GM11168 (cell line): ENCODE data around the gene PSMC3.
"Not testable (repeated sequence)": the region's sequence is repeated elsewhere in the genome, so short reads cannot be mapped to it uniquely, and the experiment has no call there.

ENCODE experiments used
- in situ Hi-C: fragments of 300-500 bp; cut with MboI; formaldehyde crosslinking; loops from one replicate; pipeline ENCODE4 v1.12.0; 2022; ENCODE audit warnings: low sequenced_read_pairs; ENCODE audit not compliant: unreplicated experiment

The PSMC3 gene

GRCh38 chr11:47426062-47426956 lies at the start of gene PSMC3:
Gene PSMC3, minus strand, starts transcription at chr11:47426439. Its CDS starts 160 bp downstream, at chr11:47426279.
- in situ Hi-C loops = no loop called here

DNA sequence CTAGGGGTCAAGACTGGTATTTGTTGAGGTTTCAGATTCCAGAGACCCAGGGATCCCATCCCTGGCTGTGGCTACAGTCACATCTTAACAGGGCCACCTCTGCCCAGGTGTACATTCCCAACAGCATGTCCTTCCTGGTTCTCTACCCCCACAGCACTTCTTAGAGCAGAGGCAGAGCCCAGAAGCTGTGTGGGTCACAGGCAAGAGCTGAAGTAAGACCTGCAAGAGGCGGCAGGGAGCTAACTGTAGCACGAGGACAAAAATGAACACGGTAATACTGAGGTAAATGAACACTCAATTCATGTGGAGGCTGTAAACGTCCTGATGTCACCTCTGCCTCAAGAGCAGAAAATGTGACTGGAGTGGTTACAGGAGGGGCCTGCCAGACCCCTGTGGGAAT lies 44.4 kb upstream of the PSMC3 start:
- in situ Hi-C loops = no loop called here

- in situ Hi-C loops = no loop called here
Measured at GRCh38 chr11:47469361-47470179, 43.3 kb upstream of the PSMC3 start.

DNA sequence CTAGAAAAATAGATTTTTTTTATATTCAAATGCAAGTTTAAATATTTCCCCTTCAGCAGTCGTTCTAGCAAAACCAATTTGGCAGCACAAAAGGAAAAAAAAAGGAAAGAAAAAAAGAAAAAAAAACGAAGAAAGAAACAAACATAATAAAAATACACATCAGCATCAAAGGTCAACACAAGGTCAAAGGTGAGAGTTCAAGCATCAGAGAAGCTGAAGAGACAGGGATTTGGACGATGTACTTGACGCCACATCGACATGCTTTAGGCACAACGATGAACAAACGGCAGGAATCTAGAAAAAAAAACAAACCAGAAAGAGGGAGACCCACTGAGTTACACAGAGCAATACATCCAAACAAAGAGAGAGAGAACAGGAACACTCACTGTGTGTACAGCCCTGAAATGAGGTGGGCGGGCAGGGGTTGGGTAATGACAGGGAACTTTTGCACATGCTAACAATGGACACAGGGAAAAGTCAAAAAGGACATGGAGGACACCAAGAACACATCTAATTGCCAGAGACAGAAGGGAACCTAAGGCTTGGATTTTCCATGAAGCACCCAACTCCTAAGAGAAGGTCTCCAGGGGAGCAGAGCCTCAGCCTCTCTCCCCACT lies 42.5 kb upstream of the PSMC3 start:
- in situ Hi-C loops = no loop called here

DNA sequence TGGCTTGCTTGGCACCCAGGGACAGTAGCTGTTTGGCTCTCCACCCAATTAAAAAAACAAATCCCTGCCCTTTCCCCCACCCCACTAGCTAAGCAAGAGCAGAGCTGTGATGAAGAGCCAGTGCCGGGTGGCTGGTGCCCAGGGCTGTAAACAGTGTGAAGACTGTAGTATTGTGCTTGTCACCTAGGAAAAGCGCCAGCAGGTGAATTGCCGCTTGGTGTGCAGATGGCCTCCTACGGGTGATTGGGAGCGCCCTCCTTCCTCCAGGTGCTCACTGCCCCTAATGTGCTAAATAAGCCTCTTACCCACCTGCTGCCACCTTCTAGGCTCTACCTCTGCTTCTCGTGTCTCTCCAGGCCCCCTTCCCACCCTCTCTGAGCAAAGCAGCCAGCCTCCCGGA lies 41.1 kb upstream of the PSMC3 start:
- in situ Hi-C loops = no loop called here

DNA sequence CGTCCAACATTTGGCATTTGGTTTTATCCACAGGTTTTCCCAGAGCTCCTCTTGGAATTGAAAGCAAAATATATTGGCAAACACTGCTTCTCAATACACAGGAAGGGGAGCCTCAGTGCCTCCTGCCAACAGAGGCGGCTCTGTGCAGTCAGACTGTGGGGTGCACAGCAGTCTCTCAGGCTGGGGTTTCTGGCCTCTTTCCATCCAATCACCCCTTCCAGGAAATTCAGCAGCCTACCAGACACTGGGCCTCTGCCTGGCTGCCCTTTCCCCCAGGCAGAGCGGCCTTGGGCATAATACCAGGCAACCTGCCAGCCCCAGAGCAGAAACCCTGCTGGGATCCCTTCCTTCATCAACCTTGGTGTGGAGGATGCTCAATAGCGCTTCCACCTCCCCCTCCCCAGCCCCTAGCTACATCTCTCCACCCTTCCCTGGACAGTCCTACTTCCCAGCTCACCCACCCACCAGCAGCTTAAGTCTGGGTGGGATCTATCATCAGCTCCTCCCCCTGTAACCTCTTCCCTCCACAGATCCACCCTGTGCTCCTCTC lies 40.5 kb upstream of the PSMC3 start:
- in situ Hi-C loops = no loop called here

GRCh38 chr11:47466201-47466600 lies 40.0 kb upstream of the PSMC3 start:
- in situ Hi-C loops = no loop called here

DNA sequence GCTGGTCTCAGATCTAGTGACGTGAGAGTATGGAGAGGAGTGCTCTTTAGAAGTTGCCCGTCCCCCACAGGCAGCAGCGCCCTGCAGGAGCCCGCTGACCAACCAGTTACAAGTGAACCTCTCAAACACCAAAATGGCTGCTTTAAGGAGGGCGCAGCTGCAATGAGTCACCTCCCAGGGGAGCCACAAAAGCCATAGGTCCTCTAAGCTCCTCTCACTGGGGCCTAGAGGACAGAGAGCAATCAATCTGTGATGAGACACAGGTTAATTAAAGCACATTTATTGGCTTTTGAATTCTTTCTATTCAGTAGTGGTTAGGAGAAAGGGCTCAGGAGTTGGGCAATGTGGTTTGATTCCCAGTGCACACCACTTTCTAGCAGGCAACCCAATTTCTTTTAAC lies 38.2 kb upstream of the PSMC3 start:
- in situ Hi-C loops = no loop called here

DNA sequence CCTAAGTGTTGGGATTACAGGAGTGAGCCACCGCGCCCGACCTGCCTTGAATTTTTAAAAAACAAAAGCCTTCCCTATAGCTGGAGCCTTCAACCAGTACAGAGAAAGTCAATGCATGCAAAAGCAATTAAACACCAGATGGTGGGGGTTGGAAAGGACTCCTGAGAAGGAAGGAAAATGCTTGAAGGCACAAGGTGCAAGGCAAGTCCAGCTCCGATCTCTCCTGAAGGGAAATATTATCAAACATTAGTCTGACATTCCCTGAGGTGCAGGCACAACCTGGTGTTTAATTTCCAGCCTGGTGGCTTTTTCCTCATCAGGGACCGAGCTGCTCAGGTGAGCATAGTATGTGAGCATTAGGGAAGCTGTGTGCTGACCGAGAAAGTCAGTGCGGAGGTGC lies 35.6 kb upstream of the PSMC3 start:
- in situ Hi-C loops = no loop called here

DNA sequence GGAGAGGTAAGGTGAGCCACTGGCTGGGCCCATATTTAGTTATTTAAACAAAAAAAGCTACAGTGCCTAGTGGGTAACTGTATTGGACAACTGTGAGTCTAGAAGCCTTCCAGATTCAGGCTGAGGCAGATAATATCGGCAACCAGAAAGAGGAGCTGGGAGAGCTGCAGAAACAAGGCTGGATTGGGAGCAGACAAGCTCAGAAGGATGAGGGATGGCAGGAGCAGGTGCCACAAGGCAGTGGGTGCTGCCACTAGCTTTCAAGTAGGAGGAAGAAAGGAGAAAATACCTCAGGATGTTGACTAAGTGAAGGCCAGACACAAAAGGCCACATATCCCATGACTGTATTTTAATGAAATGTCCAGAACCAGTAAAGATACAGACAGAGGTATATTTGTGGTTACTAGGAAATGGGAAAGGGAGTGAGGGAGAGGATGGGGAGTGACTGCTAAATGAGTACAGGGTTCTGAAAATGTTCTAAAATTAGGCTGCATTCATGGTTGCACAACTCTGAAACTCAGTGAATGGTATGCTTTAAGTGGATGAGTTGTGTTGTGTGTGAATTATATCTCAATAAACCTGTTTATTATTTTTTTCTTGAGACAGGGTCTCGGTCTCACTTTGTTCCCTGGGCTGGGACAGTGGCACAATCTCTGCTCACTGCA lies 34.5 kb upstream of the PSMC3 start:
- in situ Hi-C loops = no loop called here

DNA sequence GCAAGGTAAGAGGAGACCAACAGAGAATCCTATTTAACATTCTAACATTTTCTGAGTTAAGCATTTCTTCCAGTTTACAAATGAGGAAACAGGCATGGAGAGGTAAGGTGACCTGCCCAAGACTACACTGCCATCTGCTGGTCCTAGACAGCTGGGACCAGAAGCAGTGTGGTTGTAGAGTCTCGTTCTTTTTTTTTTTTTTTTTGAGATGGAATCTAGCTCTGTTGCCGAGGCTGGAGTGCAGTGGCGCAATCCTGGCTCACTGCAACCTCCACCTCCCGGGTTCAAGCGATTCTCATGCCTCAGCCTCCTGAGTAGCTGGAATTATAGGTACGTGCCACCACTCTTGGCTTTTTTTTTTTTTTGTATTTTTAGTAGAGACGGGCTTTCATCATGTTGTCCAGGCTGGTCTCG lies 28.0 kb upstream of the PSMC3 start:
- in situ Hi-C loops = not testable (repeated sequence)

- in situ Hi-C loops = no loop called here
Measured at GRCh38 chr11:47453365-47453764, 27.1 kb upstream of the PSMC3 start.

- in situ Hi-C loops = no loop called here
Measured at GRCh38 chr11:47451990-47452389, 25.8 kb upstream of the PSMC3 start.

DNA sequence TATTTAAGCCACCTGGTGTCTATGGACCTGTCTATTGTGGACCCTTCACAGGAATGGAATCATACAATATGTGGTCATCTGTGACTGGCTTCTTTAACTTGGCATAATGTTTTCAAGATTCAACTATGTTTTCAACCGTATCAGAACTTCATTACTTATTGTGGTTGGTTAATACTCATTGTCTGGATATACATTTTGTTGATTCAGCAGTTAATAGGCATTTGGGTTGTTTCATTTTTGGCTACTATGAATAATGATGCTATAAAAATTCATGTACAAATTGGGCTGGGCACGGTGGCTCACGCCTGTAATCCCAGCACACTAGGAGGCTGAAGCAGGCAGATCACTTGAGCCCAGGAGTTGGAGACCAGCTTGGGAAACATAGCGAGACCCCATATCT lies 25.2 kb upstream of the PSMC3 start:
- in situ Hi-C loops = no loop called here

DNA sequence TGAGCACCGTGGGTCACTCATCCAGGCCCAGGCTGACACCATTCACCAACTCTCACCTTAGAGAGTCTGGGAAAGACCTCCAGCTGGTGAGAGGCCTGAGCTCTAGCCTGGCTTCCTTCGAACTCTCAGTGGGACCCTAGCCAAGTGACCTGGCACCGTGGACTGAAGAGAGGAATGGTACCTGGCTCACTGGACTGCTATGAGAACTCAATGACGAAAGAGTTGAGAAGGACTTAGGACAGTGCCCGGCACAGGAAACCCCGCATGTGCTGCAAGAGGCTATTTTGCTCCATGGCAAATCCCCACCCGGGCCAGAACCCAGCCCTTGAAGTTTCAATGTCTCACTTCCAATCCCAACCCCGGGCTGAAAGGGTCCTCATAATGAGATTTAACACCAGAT lies 23.3 kb upstream of the PSMC3 start:
- in situ Hi-C loops = no loop called here

DNA sequence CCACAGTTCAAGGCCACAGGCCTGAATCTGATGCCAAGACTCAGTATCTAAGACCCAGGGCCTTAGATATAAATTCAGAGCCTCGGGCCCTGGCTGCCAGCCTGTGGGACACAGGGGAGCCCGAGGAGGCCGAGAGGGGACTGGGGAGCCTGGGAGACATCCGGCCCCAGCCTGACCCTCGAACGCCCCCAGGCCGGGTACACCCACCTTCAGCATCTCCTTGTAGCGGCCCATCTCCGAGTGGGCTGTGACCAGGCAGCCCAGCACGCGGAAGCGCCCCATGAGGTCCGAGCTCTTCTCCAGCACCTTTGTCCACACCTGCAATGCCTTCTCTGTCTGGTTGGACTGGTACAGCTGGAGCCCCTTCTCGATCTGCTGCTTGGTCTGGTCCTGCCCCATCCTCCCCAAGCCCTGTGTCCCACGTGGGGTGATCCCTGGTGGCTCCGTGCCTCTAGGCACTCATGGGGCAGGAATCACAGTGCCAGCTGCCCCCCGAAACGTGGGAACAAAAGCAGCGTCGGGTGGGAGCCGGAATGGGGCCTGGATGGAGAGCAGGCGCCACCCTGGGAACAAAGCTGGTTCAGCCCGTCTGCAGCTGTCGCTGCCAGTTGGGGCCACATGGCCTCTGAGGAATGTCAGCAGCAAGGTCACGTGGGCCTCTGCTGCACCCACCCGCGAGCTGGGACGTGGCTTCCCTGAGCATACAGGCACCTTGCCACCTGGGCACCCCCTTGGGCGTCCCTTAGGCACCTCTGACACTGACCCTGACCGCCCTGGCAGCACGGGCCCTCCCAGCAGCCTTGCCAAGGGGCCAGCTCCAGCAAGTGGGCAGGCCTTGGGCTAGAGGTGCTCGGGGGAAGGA lies 22.6 kb upstream of the PSMC3 start, which contains the start of gene RAPSN:
RAPSN (minus strand) TSS at position 571 of the 862 bp plus-strand sequence; CDS start at position 399, 172 bp downstream.
- in situ Hi-C loops = no loop called here

- in situ Hi-C loops = no loop called here
Measured at GRCh38 chr11:47447906-47448305, 21.7 kb upstream of the PSMC3 start.

- in situ Hi-C loops = no loop called here
Measured at GRCh38 chr11:47446833-47447232, 20.6 kb upstream of the PSMC3 start.

GRCh38 chr11:47445840-47446239 lies 19.6 kb upstream of the PSMC3 start:
- in situ Hi-C loops = no loop called here
